Hepatocyte (in vitro differentiated cells): Measurements from ENCODE around the gene INSRR. TPM values are rescaled to one million over a fixed set of nuclear protein-coding genes. Genes with fewer than 3 reads are reported as not detected.

ENCODE experiments used
- DNase-seq: peaks from one replicate; pipeline ENCODE4 v3.0.0-alpha.2; 2016; ENCODE audit warnings: low spot score
- H2AFZ ChIP-seq: fragments of 200-600 bp; sonication (generic); 2 replicates; pipeline ENCODE4 v1.6.0; 2016; ENCODE audit warnings: antibody characterized with exemption, mild to moderate bottlenecking
- H3K27ac ChIP-seq: fragments of 200-600 bp; sonication (generic); 2 replicates; pipeline ENCODE4 v1.5.1; 2016; ENCODE audit warnings: mild to moderate bottlenecking
- H3K27me3 ChIP-seq: fragments of 200-600 bp; sonication (generic); 2 replicates; pipeline ENCODE4 v1.6.1; 2016
- H3K36me3 ChIP-seq: fragments of 200-600 bp; sonication (generic); replicated peaks from 2 replicates; pipeline ENCODE4 v1.5.1; 2016; ENCODE audit warnings: low read depth; ENCODE audit not compliant: insufficient read depth
- H3K4me1 ChIP-seq: fragments of 200-600 bp; sonication (generic); 2 replicates; pipeline ENCODE4 v1.5.1; 2016; ENCODE audit warnings: mild to moderate bottlenecking, moderate library complexity; ENCODE audit not compliant: insufficient read depth
- H3K4me2 ChIP-seq: fragments of 200-600 bp; sonication (generic); 2 replicates; pipeline ENCODE4 v1.6.0; 2016
- H3K4me3 ChIP-seq: fragments of 200-600 bp; sonication (generic); 2 replicates; pipeline ENCODE4 v1.5.1; 2016; ENCODE audit warnings: mild to moderate bottlenecking
- H3K79me2 ChIP-seq: fragments of 200-600 bp; sonication (generic); 2 replicates; pipeline ENCODE4 v1.6.0; 2017; ENCODE audit warnings: mild to moderate bottlenecking
- H3K9me2 ChIP-seq: fragments of 200-600 bp; sonication (generic); replicated peaks from 2 replicates; pipeline ENCODE4 v1.6.0; 2017; ENCODE audit warnings: mild to moderate bottlenecking; ENCODE audit not compliant: insufficient read depth
- H3K9me3 ChIP-seq: fragments of 200-600 bp; sonication (generic); 2 replicates; pipeline ENCODE4 v1.5.1; 2016; ENCODE audit warnings: low read depth, mild to moderate bottlenecking
- H4K20me1 ChIP-seq: fragments of 200-600 bp; sonication (generic); 2 replicates; pipeline ENCODE4 v1.6.0; 2016; ENCODE audit warnings: mild to moderate bottlenecking; ENCODE audit not compliant: insufficient read depth, poor library complexity, severe bottlenecking
- CTCF ChIP-seq: fragments of 200-600 bp; sonication (generic); IDR thresholded peaks from 2 replicates; pipeline ENCODE4 v1.5.1; 2016; ENCODE audit warnings: antibody characterized with exemption, mild to moderate bottlenecking; ENCODE audit not compliant: poor library complexity
- EZH2 ChIP-seq: fragments of 200-600 bp; sonication (generic); IDR thresholded peaks from 2 replicates; pipeline ENCODE4 v1.6.1; 2016; ENCODE audit warnings: antibody characterized with exemption, mild to moderate bottlenecking, borderline replicate concordance
- EZH2phosphoT487 ChIP-seq: fragments of 200-600 bp; sonication (generic); IDR thresholded peaks from one replicate; pipeline ENCODE4 v1.6.1; 2018; ENCODE audit warnings: antibody characterized with exemption, mild to moderate bottlenecking, low read depth, moderate library complexity; ENCODE audit not compliant: unreplicated experiment, severe bottlenecking
- WGBS: methylation state at CpG from one replicate; pipeline ENCODE4 v1.1.6; 2016; ENCODE audit warnings: low lambda C conversion rate; ENCODE audit errors: missing lambda C conversion rate; 5-methylcytosine and 5-hydroxymethylcytosine counted together
- polyA plus RNA-seq: library from polyadenylated mRNA; unstranded; fragments of >200 nt; fragmentation: Nextera tagmentation; extraction: Ambion mirVana; gene quantifications from 2 replicates; pipeline ENCODE4 v1.2.1, GENCODE V29; 2016
- total RNA-seq: library from RNA; depleted of rRNA; stranded (reverse); fragments of >200 nt; gene quantifications from 2 replicates; pipeline ENCODE4 v1.2.3, GENCODE V29; 2014

The INSRR gene
- total and polyA plus RNA-seq, 2 experiments from 2014 or later, result not detected

DNA sequence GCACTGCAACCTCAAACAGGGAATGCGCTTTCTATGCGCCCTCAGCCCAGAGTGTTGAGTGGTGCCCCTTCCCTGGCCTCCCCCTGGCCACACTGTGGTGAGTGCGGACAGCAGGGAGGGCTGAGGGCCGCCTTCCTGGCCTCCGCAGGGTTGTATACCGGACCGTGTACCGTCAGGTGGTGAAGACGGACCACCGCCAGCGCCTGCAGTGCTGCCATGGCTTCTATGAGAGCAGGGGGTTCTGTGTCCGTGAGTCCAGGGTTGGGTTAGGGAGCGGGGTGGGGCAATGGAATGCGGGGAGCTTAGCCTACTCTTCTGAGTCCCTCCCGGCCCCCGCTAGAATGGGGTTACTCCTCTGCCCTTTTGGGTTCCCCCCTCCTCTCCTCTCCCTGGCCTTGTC is 46.3 kb upstream of the INSRR start:
- no peak overlapping the region for H3K4me3 ChIP-seq
- no peak overlapping the region for H3K4me2 ChIP-seq
- H3K9me3 ChIP-seq, result no peaks in the 10 kb centered on the region
- no peaks in the 10 kb centered on the region for H3K79me2 ChIP-seq
- no peak for TF ChIP-seq CTCF
- no peak for TF ChIP-seq EZH2phosphoT487
- TF ChIP-seq EZH2, result no peak
- no peaks in the 10 kb centered on the region for H3K9me2 ChIP-seq
- no peaks in the 10 kb centered on the region for H3K27me3 ChIP-seq
- H3K27ac ChIP-seq, result no peak overlapping the region
- no peaks in the 10 kb centered on the region for H3K36me3 ChIP-seq
- DNase-seq, result no peak
- no peaks in the 10 kb centered on the region for H4K20me1 ChIP-seq
- WGBS, result 90% methylated on average over 14 of the region's 16 CpGs
- no peak overlapping the region for H2AFZ ChIP-seq
- no peaks in the 10 kb centered on the region for H3K4me1 ChIP-seq

DNA sequence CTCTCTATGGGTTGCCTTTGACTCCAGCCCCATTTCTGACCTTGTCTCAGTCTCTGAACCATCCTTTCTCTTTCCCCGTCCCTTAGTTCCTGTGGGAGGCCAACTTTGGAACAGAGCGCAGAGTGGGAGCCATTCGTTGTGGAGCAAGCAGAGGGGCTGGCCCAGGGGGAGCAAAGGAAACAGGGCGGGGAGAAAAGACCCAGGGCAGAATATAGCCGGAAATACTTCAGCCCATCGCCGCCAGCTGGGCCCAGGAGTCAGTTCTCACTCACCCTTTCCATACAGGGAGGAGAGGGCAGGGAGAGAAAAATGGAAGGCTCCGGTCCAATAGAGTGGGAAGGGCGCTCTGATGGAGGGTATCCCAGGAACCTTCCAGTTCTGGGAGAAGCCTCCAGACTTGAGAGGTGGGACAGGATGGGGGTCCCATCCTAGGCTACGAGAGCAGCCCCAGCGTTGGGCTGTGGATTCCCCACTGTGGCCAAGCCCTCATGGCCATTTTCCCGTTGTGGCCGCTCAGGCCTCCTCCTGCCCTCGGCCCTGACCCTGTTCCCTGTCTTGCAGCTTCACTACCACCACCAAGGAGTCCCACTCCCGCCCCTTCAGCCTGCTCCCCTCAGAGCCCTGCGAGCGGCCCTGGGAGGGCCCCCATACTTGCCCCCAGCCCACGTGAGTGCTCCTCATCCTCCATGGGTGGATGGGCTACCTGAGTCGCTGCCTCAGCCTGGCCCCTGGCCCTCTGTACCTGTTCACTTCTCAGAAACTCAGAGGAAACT is 45.5 kb upstream of the INSRR start:
- Histone ChIP-seq H3K9me3 (no peaks in the 10 kb centered on the region), H3K4me2 (no peak overlapping the region), H3K27ac (no peak overlapping the region), H3K27me3 (no peaks in the 10 kb centered on the region), H4K20me1 (no peaks in the 10 kb centered on the region), H3K9me2 (no peaks in the 10 kb centered on the region), H3K36me3 (no peaks in the 10 kb centered on the region), H2AFZ (no peak overlapping the region), H3K79me2 (no peaks in the 10 kb centered on the region), H3K4me3 (no peak overlapping the region), H3K4me1 (no peaks in the 10 kb centered on the region)
- no peak for TF ChIP-seq EZH2
- no peak for TF ChIP-seq EZH2phosphoT487
- no peak for TF ChIP-seq CTCF
- 84% methylated on average over 19 of the region's 19 CpGs for WGBS
- DNase-seq, result no peak

DNA sequence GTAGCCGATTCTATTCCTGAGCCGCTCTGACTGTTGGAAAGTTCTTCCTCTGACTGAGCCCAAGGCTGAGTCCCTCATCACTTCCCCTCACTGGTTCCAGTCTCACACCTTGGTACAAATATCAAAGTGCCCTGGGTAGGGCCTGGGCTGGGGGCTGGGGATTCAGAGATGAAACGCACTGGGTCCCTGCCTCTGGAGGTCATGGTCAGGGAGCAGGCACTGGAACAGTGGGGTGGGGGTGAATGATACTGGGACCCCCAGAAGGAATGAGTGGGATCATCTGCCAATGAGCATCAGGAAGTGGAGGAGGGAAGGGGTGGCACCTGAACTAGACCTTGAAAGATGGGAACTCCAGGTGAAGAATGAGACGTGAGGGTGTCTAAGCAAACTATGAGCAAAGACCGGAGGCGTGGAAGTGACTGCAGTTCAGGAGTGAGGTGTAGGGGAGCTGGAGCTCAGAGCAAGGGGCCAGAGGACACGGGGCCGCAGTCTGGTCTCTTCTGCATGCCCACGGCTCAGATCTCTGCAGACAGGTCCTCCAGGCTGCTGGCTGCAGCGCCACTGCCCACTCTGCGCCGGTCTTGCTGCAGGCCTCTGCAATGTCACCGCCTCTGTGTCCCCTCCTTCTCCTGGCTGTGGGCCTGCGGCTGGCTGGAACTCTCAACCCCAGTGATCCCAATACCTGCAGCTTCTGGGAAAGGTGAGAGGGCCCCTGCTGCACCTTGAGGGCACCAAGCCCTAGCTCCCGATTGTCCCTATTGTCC is 44.6 kb upstream of the INSRR start:
- H3K9me3 ChIP-seq, result no peaks in the 10 kb centered on the region
- H3K4me3 ChIP-seq, result no peak overlapping the region
- H3K27ac ChIP-seq, result no peak overlapping the region
- no peaks in the 10 kb centered on the region for H3K9me2 ChIP-seq
- whole genome bisulfite sequencing, result 92% methylated on average over 15 of the region's 15 CpGs
- H4K20me1 ChIP-seq, result no peaks in the 10 kb centered on the region
- H3K27me3 ChIP-seq, result peaks cover 3% of the 10 kb centered on the region
- no peak overlapping the region for H3K4me2 ChIP-seq
- H3K79me2 ChIP-seq, result no peaks in the 10 kb centered on the region
- TF ChIP-seq EZH2phosphoT487, result no peak
- no peak for TF ChIP-seq CTCF
- no peak for TF ChIP-seq EZH2
- H3K4me1 ChIP-seq, result no peaks in the 10 kb centered on the region
- DNase-seq, result no peak
- H2AFZ ChIP-seq, result no peak overlapping the region
- H3K36me3 ChIP-seq, result no peaks in the 10 kb centered on the region
